Stimulated activated naive CD4-positive, alpha-beta T cell (primary cell): ENCODE results near the gene RHO.
"Not testable (repeated sequence)": the region's sequence is repeated elsewhere in the genome, so short reads cannot be mapped to it uniquely, and the experiment has no call there.

Experiments
- DNase-seq, 6 experiments: peaks; one replicate each; lab custom pipeline; 2025; lab: John Stamatoyannopoulos, UW

The RHO gene

GRCh38 chr3:129543999-129544398 lies 15.6 kb downstream of the RHO start:
- no peak for DNase-seq

DNA sequence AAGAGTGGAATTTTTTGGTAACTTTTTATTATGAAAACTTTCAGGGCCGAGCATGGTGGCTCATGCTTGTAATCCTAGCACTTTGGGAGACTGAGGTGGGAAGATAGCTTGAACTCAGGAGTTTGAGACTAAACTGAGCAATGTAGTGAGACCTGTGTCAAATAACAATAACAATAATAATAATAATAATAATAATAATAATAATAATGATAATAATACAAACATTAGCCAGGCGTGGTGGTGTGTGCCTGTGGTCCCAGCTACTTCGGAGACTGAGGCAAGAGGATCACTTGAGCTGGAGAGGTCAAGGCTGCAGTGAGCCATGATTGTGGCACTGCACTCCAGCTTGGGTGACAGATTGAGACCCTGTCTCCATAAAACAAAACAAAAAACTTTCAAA lies 17.5 kb downstream of the RHO start:
- not testable (repeated sequence) for DNase-seq

DNA sequence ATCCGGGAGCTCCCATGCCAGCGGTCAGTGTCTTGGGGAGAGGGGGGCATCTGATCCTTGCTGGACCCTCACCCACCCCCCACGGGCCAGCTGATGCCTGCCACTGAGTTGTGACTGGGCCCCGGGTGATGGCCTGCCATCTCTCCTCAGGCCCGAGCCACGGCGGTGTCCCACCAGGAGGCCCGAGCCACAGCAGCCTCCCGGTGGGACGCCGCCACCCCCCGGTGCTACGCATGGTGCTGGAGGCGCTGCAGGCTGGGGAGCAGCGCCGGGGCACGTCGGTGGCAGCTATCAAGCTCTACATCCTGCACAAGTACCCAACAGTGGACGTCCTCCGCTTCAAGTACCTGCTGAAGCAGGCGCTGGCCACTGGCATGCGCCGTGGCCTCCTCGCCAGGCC lies 18.8 kb downstream of the RHO start:
- no peak for DNase-seq

DNA sequence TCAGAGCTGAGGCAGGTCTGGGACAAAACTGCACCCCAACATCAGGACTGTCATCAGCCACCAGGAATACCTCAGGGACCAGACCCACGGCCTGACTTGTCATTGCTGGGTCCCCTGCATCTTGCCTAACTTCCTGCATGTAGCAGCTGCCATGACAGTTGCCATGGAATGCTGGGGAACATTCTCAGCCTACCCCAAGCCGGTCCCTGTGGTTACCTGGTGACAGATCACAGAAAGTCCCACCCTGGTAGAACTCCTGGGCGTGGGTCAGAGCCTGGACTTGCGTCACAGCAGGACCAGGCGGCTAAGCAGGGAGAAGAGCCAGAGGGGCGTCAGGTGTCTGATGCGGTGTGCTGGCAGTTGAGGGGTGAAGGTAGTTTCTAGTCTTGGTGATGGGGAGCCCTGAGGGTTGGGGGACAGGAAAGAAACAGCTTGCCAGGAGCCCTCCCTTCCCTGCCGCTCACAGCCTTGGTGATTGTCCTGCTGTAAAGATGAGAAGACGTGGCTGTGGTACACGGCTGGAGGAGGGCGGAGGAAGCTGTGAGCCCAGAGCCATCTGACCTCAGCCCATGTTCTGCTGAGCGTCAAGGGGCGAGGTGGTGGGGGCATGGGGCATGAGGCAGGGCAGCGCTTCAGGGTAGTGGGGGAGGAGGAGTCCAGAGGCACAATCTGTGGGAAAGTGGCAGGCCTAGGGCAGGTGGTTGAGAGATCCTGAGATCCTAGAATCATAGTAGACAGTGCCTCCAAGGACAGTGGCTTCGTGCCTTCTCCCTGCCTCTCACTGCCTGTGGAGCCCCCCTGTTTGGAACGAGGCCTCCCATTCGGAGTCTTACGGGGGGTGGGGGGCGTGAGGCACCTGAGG lies 19.9 kb downstream of the RHO start:
- DNase-seq, result no peak

- DNase-seq, result no peak
Measured at GRCh38 chr3:129549006-129549800, 20.8 kb downstream of the RHO start.

- DNase-seq, result no peak
Measured at GRCh38 chr3:129549805-129550204, 21.4 kb downstream of the RHO start.

DNA sequence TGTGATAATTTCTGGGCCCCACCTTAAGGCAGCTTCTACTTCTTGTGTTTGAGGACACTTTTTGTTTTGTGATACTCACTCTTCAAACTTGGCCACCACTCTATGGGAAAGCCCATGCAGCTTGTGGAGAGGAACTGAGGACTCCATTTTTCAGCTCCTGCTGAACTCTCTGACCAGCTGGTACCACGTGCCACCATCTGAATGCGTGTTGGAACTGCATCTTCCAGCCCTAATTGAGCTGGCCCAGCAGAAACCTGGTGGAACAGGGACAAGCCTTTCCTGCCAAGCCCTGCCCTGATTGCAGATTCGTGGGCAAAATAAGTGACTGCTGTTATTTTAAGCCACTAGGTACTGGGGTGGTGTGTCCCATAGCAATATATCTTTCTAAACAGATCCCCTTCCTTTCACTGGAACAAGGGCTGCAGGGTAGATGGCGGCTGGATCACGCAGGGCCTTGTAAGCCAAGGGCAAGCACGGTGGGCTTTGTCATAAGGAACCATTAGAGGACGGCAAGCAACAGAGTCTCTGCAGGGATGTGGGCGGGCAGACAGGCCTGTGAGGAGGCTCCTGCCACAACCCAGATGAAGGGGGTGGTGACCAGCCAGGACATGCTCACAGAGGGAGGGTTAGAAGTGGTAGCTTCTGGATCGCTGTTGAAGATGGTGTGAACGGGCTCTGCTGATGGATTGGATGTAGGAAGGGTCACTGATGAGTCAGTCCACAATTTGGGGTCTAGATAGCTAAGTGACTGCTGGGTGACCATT lies 24.0 kb downstream of the RHO start:
- DNase-seq, result no peak

GRCh38 chr3:129553171-129553570 lies 24.7 kb downstream of the RHO start:
- no peak for DNase-seq

GRCh38 chr3:129553719-129554118 lies 25.3 kb downstream of the RHO start:
- no peak for DNase-seq

DNA sequence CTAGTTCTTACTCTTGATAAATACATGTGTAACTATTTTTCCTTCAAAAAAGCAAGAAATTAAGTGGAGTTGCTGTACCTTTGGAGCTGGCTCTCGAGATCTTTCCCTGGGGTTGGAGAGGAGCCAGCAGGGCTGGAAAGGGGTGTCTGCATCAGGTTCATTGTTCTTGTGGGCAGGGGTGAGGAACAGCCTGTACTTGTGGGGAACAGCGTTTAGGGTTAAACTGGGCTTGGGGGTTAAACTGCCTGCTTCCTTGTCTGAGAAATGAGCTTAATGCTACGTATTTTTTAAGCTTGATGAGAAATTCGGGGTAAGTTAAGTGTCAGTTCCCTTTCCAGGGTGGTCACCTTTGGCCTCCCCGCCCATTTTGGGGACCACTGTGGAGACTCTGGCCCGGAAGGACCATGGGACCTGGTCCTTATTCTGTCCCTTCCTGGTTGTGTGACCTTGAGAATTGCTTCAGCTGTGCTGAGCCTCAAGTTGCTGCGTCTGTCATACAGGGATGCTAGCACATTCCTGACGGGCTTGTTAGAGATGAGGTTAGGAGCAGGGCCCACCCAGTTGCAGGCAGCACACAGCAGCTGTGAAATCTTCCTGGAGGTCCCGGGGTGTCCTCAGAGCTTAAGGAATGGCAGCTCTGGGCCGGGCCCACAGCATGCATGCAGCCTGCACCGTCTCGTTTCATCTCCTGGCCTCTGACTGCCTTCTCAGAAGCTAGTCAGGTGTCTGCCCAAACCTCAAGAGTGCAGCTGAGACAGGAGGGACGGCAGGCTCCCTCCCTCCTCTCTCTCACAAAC lies 26.1 kb downstream of the RHO start:
- no peak for DNase-seq

DNA sequence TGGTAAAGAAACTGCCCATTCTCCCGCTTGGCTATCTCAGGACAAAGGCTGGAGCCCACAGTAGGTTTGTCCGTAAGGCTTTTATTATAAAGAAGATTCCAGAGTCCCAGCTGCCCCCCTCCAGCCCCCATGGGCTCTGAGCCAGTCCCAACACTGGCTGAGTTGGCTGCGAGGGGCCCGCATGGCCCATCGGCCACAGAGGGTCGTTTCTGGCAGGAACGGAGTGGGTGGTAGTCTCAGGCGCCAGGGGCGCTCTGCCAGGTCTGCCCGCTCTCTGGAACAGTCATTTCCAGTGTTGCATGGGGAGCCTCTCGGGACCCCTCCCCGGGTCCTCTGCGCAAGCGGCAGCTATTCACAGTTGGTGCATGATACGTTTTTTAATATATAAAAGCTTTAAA lies 26.7 kb downstream of the RHO start:
- DNase-seq, result no peak

- no peak for DNase-seq
Measured at GRCh38 chr3:129555616-129556357, 27.3 kb downstream of the RHO start.

GRCh38 chr3:129556358-129556695 lies 27.9 kb downstream of the RHO start:
- no peak for DNase-seq

DNA sequence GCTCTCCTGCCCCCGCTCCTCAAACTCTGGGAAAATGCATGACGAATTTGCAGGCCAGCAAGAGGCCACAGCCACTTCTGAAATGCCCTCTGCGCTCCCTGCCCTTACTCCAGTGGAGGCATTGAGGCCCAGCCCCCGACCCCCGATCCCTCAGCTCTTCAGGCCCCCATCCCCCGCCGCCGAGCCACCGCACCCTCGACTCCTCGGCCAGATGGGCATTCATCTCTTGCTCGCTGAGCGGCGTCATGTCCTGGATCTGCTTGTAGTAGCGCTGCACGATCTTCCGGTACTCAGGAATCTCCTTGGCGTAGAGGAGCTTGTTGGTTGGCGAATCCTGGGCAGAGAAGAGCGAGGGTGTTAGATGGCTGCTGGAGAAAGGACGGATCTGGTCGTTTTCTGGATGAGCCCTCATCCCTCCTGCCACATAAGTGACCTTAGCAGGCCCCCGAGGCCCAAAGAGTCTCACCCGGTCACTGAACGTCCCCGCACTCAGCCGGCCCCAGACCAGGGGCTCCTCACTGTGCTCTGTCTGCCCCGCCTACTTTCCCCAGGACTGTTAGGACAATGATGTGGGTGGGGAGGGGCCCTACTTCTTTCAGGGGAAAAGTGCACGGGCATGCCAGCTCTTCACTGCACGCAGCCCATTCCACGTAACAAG lies 28.6 kb downstream of the RHO start:
- no peak for DNase-seq

DNA sequence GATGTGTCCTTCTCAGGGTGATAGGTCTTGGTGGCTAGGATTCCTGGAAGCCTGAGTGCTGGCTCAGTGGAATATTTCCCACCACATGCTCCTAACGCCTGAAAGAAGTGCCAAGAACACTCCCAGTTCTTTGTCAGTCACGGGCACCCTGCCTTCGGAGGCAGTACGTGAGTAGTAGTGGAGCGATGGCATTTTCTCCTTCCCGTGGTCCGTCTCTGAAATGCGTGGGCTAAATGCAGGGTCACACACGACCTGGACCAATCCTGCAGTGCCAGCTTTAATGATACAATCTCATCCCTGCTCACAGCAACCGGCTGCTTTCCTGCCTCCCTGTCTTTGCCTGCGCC lies 29.1 kb downstream of the RHO start:
- no peak for DNase-seq

DNA sequence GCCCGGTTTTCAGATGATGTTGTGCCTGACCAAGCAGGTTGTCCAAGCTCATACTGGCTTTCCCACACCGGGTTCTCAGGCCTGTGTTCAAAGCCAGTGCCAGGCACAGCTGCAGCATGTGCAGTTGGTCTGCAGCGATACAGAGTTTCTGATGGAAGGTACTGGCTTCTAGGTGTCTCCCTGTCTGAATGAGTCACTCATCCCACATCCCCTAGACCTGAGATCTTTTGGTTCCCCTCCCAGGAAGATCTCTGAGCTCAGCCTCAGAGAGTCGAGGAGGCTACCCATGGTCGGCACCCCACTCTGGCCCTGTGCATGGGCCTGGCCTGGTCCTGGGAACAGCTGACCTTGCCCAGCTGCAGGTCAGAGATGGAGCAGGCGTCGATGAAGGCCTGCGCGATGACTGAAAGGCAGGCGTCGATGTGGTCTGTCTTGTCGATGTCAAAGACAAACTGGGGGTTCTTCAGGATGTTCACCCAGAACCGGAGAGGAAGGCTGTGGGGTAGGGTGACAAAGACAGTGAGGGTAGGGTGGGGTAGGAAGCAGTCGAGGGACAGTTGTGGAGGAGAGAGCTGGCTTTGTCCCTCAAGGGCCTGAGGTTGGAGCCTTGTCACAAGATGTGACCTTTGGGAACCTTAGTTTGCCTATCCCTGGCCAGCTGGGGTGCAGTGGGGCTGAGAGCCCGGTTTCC lies 29.8 kb downstream of the RHO start:
- no peak for DNase-seq

DNA sequence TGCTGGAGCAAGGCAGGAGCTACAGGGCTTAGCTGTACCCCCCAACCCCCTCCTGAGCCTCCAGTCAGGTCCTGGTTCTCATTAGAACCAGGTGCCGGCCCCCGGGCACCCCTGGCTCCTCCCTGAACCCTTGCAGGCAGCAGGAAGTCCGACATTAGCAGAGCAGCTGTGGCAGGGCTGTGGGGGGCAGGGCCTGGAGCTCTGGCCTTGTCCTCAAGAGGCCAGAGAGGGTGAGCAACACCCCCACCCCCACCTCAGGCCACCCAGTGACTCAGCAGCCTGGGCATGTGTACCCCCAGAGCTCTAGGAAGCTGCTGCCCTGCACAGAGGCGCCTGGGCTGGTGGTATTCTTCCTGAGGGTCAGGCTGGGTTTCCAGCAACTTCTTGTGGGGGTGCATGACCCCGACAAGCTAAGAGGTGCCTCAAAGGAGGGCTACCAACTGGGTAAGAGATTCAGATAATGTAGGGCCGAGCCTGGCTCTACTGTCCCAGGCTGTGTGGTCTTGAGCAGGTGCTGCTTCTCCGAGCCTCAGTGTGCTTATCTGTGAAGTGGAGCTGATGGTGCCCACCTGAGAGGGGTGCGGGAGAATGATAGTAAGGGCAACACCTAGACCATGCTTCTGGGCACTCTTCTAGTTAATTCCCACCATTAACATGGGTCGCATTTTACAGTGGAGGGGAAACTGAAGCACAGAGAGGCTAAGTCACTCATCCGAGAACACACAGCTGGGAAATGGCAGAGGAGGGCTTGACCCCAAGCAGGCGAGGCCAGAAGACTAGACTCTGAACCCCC lies 30.5 kb downstream of the RHO start:
- no peak for DNase-seq

DNA sequence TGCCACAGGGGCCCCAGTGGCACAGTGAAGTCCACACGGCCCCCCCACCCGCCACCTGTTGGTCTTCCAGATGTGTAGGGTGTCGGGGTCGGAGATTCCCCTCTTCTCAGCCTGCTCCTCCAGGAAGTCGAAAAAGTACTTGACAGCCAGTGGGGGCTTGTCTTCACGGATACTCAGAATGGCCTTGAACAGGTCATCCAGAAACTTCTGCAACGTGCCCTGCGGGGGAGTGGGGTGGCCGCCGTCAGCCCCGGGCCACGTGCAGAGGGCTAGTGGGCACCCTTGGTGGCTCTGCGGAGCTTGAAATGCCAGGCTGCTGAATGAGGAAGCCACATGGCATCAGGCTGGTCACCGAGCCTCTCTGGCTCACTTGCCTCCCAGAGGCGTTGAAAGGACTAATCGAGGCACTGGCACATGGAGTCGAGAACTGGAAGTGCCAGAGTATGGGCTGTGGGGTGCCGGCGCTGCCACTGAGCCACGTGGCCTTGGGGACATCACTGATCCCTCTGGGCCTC lies 31.2 kb downstream of the RHO start:
- DNase-seq, result no peak

DNA sequence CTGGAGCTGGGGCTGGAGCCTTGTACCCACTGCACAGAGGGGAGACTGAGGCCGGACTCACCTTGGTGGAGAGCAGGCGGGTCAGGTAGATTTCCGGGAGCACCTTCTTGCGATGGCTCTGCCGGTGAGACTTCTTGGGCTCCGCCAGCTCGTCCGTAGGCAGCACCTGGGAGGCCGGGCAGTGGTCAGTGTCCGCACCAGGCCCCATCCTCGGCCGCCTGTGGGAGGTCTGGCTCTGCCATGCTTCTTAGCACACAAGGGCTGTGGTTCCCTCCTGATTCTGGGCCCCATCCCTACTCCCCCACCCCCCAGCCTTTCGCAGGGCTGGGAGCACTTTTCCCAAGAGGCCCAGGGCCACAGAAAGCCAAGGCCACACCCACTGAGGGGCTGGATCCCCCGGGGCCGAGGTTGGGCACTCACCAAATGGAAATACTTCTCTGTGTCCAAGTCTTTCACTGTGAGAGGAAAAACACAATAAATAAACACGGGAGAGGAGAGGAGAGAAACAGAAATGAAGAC lies 31.9 kb downstream of the RHO start:
- no peak for DNase-seq
